Right lung (tissue), 10 donors: Measurements from ENCODE around the gene LBHD2. TPM values are rescaled to one million over a fixed set of nuclear protein-coding genes. Genes with fewer than 3 reads are reported as not detected.
A peak's percentile ranks its signal among the peaks of the same experiment; 100 is the strongest.
"Not testable (repeated sequence)": the region's sequence is repeated elsewhere in the genome, so short reads cannot be mapped to it uniquely, and the experiment has no call there.

Experiments
- DNase-seq, 2 donors: peaks; one replicate each; pipeline ENCODE4 v3.0.0-alpha.2; 2013
- long read RNA-seq, 8 donors: transcript quantifications; one replicate each; lab custom pipeline, GENCODE V29; 2026
- polyA plus RNA-seq, 5 donors: library from polyadenylated mRNA; unstranded; fragments of 120-200 nt; gene quantifications; one replicate each; pipeline versions ENCODE4 v1.2.1 to v1.2.3, GENCODE V29; 2013; ENCODE audit warnings: inconsistent platforms in 1 of 5, low replicate concordance in 1 of 5; ENCODE audit not compliant: insufficient read length in 5 of 5, insufficient read depth in 1 of 5

LBHD2 gene
- polyA plus RNA-seq = not detected
- long read RNA-seq, donor 1 = 0 reads
- long read RNA-seq, donor 2 = 0 reads
- long read RNA-seq, donor 3 = 0 reads
- long read RNA-seq, donor 4 = 0 reads
- long read RNA-seq, donor 5 = 0 reads
- long read RNA-seq, donor 6 = 0 reads
- long read RNA-seq, donor 7 = 0 reads
- long read RNA-seq, donor 8 = 0 reads

DNA sequence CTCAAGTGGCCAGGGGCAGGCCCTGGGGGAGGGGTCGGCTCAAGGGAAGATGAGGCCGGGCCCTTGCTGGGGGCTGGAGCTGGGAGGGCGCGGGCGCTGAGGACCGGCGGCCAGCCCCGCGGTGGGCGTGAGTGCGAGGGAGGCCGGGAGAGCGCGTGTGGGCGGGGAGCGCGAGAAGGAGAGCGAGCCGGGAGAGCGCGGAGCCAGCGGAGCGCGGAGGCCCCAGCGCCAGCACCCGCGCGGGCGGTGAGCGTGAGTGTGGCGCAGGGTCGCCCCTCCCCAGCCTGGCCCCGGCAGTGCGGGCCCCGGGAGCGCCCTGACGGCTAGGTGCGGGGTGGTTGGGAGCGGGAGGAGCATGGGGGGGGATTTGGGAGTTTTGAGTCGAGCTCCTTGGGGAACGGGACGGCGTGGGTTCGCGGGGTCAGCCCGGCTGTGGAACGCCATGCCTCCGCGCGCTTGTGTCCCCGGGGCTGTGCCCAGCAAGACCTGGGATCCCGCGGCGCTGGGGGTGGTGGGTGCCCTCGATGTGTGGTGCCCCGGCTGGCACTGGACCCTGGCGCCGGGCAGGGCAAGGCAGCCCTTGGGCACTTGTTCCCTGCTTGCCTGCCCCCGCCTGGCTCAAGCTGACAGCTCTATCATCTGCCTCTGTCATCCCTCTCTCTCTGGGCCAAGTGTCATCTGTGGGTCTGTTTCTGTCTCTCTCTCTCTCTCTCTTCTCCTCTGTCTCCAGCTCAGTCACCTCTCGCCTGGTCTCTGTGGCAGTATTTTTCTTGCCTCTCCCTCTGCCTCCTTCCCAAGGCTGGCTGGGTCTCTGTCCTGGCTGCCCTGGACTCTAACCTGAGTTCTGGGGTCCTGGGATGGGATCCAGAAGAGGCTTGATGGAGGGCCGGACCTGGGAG, at the start of gene LBHD2:
TSS of gene LBHD2 (plus strand) at position 190 of the 899 bp plus-strand sequence. CDS start 1,803 bp downstream, outside the sequence.
- DNase-seq = no peak

DNA sequence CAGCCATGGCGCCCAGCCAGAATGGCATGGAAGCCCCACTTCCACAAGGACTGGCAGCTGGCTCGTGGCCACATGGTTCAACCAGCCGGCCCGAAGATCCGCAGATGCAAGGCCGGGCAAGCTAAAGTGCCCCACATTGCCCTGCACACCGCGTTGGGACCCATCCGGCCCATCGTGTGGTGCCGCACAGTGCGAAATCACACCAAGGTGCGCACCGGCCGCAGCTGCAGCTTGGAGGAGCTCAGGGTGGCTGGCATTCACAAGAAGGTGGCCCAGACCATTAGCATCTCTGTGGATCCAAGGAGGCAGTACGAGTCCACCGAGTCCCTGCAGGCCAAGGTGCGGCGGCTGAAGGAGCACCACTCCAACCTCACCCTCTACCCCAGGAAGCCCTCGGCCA, 42.5 kb upstream of the LBHD2 start:
- DNase-seq = no peak

DNA sequence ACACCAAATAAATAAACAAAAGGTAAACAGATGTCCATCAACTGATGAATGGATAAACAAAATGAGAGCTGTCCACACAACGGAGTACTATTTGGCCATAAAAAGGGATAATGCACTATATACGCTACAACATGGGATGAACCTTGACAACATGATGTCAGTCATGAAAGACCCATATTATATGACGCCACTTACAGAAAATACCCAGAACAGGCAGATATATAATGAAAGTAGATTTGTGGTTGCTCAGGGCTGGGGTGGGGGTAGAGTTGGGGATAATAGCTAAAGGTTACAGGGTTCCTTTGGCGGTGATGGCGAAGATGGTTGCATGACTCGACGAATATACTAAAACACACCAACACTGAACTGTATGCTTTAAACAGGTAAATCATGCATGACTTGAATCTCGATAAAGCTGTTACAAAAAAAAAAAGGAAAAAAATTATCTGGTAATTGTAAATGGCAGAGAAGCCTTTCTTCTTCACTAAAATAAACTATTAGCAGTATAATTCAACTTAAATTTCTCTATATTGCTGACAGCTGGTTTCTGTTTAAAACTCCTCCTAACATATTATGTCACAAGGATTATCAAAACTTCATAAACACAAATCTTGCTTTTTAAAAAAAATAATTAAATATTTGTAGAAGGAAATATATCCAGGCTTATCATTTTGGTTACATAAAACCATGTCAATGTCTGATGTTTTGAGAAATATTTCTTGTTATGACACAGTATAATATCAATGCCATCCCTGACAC, 40.6 kb upstream of the LBHD2 start:
- no peak for DNase-seq

DNA sequence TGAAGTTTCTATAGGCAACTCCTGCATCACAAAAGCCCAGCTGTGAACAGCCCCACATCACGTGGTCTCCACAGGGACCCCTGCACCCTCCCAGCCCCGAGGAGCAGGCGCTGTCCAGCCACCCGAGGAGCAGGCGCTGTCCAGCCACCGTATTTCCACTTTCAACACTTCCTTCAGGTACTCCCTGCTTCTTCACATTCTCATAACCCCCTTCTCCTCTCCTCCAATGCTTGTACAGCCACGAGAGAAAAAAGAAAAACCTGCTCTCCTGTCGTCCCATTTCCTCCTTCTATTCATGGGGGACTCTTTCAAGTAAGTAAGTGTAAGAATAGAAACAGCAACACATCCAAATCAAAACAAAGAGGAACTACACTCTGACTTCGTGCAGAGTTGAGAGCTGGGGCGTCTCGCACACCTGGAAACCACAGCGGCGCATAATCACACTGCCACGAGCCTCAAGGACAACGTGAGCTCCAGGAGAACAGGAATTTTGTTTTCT, 38.6 kb upstream of the LBHD2 start:
- no peak for DNase-seq

DNA sequence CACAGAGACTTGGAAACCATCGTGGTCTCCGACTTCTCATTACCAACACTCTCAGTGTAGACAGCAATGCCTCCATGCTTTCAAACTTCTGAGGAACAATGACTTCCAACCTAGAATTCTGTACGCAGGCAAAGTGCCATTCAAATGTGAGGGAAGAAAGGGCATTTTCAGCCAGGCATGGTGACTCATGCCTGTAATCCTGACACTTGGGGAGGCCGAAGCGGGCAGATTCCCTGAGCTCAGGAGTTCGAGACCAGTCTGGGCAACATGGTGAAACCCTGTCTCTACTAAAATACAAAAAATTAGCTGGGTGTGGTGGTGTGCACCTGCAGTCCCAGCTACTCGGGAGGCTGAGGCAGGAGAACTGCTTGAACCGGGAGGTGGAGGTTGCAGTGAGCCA, 36.6 kb upstream of the LBHD2 start:
- DNase-seq = not testable (repeated sequence)

DNA sequence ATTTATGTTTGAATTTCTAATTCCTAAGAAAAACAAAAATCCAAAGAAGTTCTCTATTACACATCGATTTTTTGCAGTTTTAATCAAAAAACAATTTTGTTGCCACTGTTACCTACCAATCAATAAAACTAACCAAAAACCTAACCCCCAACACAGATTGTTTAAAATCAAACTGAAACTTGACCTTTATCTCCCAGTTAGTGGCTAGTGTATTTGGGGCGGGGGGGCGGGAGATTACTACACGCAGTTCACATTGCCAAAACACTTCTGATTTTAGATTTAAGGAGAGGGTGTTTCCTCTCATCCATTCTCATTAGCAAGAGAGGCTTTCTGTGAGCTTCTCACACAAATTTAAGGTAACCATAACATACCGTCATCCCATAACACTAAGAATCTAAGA, 33.1 kb upstream of the LBHD2 start:
- DNase-seq = no peak

DNA sequence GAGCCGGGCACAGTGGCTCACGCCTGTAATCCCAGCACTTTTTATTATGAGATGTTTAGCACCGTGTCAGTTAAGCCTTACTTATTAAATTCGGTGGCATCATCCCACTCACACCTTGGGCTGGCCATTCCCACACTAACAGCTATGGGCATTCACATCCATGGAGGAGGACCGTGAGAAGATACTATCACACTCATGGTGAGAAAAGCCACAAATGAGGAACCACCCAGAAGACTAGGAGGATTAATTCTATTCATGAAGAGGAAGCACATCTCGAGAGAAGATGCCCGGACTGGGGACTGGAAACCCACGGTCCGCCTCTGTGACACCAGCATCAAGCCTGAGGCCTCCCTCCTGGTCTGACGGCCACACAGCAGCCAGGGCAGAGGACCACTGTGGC, 31.6 kb upstream of the LBHD2 start:
- no peak for DNase-seq

DNA sequence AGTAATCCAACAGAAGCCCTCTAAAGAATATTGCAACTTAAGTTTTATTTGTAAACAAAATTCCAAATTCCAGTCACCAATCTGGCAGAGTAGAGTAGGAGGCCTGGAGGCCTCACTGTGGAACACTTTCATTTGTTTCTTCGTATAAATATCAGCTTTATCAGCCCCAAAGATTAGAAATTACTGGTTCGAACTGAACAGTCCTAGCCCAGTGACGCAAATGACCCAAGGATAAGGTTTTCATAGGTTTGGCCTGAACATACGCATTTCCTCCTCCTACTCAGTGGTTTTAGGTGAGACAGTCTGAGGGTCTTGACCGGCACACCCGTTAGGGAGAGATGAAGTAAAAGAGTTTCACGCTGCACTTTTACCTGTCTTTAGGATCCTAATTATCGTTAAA, 28.3 kb upstream of the LBHD2 start:
- no peak for DNase-seq

DNA sequence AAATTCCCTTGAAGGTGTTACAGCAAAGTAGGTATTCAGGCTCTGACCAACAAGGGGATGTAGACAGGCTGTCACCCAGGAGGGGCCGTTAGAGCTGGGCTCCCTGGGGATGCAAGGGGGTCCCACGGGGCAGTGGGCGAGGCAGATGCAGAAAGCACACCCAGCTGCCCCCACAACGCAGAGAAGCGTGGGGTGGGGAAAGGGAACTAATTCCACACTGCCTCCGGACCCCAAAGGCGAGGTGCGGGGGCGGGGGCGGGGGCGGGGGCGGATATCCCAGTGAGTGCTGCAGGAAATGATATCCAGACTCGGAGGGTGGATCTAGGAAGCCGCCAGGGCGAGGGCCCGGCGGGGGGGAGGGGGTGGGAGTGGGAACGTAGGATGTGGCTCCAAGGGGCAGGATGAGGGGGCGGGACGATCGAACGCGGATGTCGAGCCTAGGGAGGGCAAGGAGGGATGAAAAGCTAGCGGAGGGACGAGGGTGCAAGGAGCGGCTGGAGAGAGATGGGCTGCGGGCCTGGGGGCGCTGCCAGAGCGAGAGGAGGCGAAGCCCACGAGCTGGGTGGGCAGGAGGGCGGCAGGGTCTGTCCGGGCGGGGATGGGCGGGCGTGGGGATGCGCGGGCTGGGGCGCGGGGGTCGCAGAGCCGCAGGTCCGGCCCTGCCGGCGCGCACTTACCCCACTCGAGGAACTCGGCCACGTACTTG, 27.5 kb upstream of the LBHD2 start:
- peak; percentile 61 to 70 for DNase-seq

DNA sequence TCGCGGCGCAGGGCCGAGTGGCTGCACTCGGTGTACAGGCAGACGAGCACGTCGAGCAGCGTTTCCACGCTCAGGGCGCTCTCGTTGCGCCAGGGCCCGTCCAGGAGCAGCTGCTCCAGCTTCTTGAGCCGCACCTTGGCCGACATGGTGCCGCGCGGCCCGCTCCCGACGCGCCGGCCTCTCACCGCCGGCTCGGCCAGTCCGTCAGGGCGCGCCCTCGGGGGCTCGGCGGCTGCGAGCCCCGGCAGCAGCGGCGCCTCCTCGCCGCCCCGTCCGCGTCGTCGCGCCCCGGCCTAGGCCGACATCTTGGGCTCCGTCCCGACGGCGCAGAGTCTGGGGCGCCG, 27.0 kb upstream of the LBHD2 start:
- DNase-seq = no peak

DNA sequence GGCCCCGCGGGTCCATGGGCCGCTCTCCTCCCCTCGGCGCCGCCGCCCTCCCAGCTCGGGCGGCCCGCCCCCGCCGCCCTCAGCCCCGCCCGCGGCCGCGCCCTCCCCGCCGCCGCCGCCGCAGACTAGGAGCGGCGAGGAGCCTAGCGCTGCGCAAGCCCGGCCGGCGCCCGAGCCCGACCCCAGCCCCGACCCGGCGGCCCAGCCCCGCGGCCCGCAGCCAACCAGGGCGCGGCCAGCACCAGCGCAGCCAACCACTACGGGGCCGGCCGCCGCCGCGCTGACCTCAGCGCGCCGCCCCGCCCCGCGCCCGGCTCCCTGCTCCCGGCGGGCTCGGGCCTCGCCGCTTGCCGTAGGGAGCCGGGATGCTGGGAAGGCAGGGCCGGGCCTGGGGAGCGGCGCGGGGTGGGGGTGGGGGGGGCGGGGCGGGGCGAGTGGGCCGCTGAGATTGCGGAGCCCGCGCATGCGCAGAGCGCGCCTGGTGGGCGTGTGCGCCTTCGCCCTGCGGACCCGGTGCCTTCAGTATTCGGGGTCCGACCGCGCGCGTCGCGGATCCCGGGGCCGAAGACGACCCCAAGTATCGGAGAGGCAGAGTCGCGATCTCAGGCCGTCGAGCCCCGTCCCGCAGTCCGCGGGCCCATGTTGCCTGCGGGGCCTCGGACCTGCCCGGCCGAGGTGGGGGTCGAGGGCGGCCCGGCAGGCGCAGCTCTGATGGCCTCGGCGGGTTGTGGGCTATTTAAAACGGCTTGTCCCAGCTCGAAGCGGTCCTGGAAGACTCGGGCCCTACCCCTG, 26.4 kb upstream of the LBHD2 start, which contains the start of gene CDC42BPB:
TSS of gene CDC42BPB (minus strand) at position 178 of the 792 bp plus-strand sequence. CDS start 376 bp downstream, outside the sequence.
- peak; percentile 87 to 89 for DNase-seq

DNA sequence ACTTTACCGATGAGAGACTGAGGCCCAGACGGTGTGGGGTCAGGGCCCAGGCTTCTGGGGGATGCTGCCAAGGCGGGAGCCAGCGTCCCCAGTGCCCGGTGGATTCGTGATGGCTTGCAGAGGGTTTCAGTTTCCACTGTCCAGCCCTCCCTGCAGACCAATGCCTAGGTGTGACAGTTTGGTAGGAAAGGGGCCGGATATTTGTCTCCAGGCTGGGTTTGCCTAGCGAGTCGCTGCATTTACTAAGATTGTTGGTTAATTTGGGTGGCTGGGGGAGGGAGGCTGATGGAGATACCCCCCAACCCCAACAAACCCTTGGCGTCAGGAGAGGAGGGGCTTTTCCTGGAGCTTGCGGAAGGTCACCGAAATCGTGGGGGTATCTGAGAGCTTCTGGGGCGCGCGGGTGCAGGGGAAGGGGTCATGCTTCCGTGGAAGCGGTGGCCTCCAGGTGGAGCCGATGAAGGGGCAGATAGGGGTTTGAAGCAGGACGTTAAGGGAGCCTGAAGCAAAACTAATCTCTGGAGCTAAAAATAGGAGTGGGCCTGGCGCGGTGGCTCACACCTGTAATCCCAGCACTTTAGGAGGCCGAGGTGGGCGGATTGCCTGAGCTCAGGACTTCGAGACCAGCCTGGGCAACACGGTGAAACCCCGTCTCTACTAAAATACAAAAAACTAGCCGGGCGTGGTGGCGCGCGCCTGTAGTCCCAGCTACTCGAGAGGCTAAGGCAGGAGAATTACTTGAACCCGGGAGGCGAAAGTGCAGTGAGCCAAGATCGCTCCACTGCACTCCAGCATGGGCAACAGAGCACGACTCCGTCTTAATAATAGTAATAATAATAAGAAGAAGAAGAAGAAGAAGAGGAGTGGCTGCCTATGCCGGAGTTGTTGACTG, 25.6 kb upstream of the LBHD2 start:
- DNase-seq = no peak

DNA sequence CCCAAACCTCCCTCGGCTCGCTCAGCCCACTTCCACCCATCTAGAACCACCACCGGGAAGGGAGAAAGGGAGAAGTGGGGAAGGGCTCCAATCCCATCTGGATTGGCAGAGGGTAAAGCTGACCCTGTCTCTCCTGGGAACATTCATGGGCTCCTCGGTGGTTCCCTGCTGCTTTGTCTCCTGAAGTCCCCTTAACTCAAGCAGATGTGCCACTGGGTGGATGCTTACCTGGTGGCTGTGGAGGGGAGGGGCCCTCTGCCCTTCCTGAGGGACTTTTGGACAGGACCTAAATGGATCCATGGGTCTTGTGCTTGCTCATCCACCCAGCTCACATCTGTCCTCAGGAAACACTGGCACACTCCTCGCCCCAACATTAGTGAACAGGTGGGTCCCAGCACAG, 24.5 kb upstream of the LBHD2 start:
- no peak for DNase-seq

DNA sequence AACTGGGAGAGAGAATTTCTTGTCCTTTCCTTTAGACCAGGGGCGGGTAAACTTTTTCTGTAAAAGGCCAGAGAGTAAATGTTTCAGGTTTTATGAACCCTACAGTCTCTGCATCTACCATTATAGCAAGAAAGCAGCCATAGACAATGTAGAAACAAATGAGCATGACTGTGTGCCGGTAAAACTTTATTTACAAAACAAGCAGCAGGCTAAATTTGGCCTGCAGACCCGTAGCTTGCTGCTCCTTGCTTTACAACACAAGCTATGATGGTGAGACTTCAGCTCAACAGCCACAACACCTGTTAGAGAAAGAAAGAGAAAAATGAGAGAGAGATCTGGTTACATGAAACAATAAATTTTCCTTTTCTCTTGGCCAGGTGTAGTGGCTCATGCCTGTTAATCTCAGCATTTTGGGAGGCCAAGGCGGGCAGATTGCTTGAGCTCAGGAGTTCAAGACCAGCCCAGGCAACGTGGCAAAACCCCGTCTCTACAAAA, 22.5 kb upstream of the LBHD2 start:
- no peak for DNase-seq

DNA sequence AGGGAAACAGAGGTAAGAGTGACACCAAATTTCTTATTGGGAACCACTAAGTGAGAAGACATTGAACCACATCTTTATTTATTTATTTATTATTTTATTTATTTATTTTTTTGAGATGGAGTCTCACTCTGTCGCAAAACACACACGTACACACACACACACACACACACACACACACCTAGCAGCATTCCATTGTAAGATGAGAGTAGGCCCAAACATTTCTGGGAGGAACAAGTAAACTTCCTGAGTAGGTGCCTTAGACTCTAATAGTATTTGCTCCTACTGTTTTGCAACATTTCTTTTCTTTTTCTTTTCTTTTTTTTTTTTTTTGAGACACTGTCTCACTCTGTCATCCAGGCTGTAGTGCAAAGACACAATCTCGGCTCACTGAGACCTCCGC, 19.6 kb upstream of the LBHD2 start:
- no peak for DNase-seq

DNA sequence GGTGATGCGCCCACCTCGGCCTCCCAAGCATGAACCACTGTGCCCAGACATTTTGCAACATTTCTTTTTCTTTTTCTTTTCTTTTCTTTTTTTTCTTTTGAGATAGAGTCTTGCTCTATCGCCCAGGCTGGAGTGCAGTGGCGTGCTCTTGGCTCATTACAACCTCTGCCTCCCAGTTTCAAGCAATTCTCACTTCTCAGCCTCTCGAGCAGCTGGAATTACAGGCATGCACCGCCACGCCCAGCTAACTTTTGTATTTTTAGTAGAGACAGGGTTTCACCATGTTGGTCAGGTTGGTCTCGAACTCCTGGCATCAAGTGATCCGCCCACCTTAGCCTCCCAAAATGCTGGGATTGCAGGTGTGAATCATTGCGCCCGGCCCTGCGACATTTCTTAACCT, 19.0 kb upstream of the LBHD2 start:
- DNase-seq = no peak

DNA sequence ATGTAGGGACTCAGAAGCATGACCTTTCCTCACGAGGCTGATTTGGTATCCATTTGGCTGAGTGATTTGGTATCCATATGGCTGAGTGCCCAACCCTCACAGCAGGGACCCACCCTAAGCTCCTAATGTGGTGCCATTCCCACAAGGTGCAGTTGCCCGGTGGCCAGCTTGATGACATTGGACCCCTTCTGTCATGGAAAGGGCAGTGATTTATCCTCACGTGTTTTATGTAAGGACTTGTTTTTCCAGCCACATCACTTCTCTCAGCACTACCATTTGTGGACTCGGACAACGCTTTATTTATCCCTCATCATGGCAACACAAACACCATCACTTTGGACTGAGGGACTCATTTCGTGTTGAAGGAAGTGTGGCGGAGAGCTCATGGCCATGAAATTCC, 18.1 kb upstream of the LBHD2 start:
- no peak for DNase-seq

DNA sequence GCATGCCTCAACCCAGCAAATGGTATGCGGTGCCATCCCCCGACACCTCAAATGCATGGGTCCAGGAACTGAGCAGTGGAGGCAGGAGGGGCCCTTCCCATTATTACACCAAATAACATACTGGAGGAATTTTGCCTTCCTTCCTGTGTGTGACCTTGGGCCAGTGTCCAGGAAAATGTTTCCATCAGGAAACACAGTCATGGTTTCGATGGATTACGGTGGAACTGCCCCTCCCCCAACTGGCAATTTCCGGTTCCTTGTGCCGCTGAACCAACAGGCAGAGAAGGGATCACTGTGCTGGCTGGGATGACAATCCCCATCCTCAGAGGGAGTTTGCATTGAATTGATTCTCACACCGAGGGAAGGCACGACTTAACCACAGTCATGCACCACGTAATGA, 17.6 kb upstream of the LBHD2 start:
- DNase-seq = no peak

DNA sequence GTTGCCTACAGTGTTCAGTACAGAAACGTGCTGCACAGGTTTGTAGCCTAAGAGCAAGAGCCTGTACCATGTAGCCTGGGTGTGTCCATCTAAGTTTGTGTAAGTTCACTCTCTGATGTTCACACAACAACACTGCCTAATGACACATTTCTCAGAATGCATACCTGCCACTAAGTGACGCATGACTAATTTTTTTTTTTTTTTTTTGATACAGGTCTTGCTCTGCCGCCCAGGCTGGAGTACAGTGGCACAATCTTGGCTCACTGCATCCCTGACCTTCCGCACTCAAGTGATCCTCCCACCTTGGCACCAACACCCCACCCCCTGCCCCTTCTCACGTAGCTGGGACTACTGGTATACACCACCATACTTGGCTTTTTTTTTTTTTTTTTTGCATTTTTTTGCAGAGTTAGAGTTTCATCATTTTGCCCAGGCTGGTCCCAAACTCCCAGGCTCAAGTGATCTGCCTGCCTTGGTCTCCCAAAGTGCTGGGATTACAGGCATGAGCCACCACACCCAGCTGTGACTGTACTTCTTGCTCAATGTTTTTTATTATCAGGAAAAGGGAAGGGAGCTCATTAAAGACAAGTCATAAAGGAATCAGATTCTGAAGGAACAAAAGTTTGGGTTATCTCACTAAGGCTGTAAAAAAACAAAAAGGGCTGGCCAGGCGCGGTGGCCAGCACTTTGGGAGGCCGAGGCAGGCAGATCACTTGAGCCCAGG, 16.6 kb upstream of the LBHD2 start:
- no peak for DNase-seq
